GM21576 (cell line): ENCODE measurements around the gene BMP8B.

Experiments
- ATAC-seq: cut with Tn5 transposase; IDR thresholded peaks from one replicate; pipeline ENCODE4 v1.9.1; 2021; ENCODE audit warnings: mild to moderate bottlenecking, moderate library complexity; ENCODE audit not compliant: unreplicated experiment

The BMP8B gene

DNA sequence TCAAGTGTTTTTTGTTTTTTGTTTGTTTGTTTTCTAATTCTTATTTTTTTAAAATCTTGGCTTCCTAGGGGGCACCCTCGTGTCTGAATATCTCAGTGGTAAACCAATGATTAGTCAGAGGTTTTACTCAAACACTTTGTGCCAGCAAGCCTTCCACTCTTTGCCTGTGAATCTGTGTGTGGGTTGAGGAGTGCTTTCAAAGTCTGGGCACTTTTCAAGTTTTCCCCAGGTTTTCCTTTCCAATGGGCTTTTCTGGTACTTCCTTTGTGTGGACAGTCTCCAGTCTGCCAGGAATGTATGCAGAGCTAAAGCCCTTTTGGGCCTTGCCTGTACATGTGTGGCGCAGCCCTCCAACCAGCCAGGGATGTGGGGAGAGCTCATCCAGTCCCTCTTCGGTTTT, 59.6 kb downstream of the BMP8B start:
- no peak for ATAC-seq

- no peak for ATAC-seq
Measured at GRCh38 chr1:39727932-39728317, 60.7 kb downstream of the BMP8B start.

GRCh38 chr1:39727221-39727931, 61.3 kb downstream of the BMP8B start:
- ATAC-seq: no peak

- ATAC-seq: no peak
Measured at GRCh38 chr1:39726600-39726999, 62.1 kb downstream of the BMP8B start.

GRCh38 chr1:39722495-39722894, 66.2 kb downstream of the BMP8B start:
- no peak for ATAC-seq

- ATAC-seq: no peak
Measured at GRCh38 chr1:39721664-39722063, 67.0 kb downstream of the BMP8B start.

DNA sequence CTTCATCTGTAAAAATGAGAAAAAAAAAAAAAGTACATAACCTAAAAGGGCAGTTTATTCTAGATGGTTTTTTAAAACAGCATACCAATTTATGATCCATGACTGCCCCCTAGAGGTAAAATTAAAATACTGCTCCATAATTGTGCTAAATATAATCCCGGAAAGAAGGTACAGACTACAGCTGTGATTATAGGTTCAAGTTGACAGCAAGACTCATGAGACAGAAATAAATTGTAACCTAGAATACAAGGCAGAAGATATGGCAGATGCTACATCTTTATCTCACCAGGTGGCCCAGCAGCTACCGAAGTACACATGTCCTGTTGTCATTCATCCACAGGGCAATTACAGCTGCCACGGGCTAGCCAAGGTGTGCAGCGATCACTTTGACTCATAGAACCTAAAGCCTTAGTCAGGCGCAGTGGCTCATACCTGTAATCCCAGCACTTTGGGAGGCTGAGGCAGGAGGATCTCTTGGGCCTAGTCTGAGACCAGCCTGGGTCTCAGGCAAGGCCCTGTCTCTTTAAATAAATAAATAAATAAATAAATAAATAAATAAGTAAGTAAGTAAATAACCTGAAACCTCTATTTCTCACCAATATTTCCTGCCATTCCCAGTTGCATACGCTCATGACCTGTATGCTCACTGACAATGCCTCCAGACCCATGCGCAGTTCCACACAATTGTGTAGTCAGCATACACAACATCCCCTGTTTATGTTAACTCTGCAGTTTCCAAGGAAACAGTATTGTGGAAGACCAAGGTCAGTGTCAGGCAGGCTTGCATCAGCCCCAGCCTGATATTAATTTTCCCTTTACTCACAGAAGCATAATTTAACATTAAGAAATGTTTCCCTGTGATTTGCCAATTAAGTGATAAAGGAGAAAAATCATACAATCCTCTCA, 68.3 kb downstream of the BMP8B start:
- ATAC-seq: no peak

GRCh38 chr1:39717809-39718208, 70.9 kb downstream of the BMP8B start:
- ATAC-seq: no peak

DNA sequence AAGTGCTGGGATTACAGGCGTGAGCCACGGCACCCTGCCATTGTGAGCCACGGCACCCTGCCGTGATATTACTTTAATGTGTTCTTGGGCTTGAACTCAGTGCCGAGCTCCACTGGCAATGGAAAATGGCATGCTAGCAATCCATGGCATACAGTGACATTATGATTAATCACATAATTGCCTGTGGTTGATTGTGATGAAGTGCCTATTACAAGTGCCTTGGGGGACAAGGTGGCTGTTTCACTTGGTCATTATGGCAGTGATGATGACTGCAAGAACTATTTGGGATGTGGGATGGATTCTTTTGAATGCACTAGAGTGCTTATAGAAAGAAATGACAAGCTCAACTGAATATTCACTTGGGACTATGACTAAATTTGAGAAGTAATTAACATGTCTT, 75.1 kb downstream of the BMP8B start:
- ATAC-seq: no peak

DNA sequence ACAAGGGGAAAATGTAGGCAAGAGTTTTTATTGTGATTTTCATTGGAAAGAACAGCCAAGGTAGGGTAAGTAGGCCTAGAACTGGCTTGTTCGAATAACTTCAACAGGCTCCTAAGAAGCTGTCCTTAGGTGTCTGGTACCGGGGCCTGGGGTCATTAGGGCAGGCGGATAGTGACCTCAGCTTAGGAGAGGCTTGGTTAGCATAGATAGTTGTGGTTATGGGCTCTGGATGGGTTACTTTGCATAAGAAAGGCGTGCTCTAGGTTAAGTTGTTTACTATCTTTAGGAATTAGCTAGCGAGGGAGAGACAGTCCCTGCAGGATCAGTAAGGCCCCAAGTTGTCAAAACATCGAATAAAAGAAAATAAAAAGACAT, 76.7 kb downstream of the BMP8B start:
- no peak for ATAC-seq

DNA sequence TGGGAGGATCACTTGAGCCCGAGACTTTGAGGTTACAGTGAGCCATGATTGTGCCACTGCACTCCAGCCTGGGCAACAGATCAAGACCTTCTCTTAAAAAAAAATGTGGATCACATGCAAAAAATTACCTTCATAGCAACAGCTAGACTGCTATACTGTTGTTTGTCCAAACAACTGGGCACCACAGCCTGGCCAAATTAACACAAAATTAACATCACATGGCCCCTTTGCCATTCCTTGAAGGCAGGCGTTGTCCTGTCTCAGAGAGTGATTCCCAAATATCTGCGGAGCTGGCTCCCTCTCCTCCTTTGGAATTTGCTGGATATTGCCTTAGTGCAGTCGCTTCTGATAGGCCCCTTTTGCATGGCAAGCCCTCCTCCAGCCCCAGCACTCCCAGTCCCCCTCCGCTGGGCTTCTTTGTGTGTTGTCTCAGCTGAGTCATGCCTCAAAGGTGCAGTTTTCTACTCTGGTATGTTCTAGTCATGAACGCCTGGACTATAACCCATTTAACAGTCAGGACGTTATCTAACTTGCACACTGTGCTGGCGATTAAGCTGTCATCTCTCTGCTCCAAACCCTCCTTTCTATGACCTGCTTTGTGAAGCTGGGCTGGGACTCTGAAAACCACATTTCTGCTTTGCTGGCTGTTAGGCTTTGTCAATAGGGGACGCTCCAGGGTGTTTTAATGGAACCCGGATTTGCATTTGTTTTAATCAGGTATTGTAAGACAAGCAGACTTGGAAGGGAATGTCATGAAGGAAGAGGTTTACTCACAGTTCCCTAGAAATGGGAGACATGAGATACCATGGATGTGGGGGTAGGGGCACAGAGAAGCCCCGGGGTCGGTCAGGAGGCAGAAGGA, 77.3 kb downstream of the BMP8B start:
- no peak for ATAC-seq

GRCh38 chr1:39707506-39707905, 81.2 kb downstream of the BMP8B start:
- no peak for ATAC-seq
